Heart right ventricle (tissue), 16 donors: Measurements from ENCODE around the gene TAOK1. TPM values are rescaled to one million over a fixed set of nuclear protein-coding genes. Genes with fewer than 3 reads are reported as not detected.
"Not testable (repeated sequence)": the region's sequence is repeated elsewhere in the genome, so short reads cannot be mapped to it uniquely, and the experiment has no call there.

Source experiments
- ATAC-seq, 8 donors: fragments of 200-7000 bp; cut with Tn5 transposase; one replicate each; pipeline ENCODE4 v1.9.1; 2020; ENCODE audit warnings: mild to moderate bottlenecking in 8 of 8, moderate library complexity in 8 of 8, moderate number of reproducible peaks in 1 of 8
- DNase-seq, 2 donors: peaks; one replicate each; pipeline ENCODE4 v3.0.0-alpha.2; 2020
- H3K27ac ChIP-seq, 10 donors: fragments of 200-600 bp; sonication (generic) in 2 of 10; one replicate each; pipeline versions ENCODE4 v1.5.0 to v1.8.0; 2020 to 2022; ENCODE audit warnings: mild to moderate bottlenecking in 3 of 10
- H3K27me3 ChIP-seq, 7 donors: fragments of 200-600 bp; one replicate each; pipeline ENCODE4 v1.8.0; 2021 to 2022; ENCODE audit warnings: mild to moderate bottlenecking in 2 of 7
- H3K36me3 ChIP-seq, 9 donors: fragments of 200-600 bp; sonication (generic) in 1 of 9; one replicate each; pipeline versions ENCODE4 v1.5.0 to v1.8.0; 2020 to 2022; ENCODE audit warnings: mild to moderate bottlenecking in 2 of 9
- H3K4me1 ChIP-seq, 9 donors: fragments of 200-600 bp; sonication (generic) in 1 of 9; one replicate each; pipeline versions ENCODE4 v1.5.0 to v1.8.0; 2020 to 2022; ENCODE audit warnings: mild to moderate bottlenecking in 4 of 9
- H3K4me3 ChIP-seq, 10 donors: fragments of 200-600 bp; sonication (generic) in 2 of 10; one replicate each; pipeline versions ENCODE4 v1.5.0 to v1.8.0; 2020 to 2022; ENCODE audit warnings: mild to moderate bottlenecking in 7 of 10, moderate library complexity in 2 of 10
- H3K9me3 ChIP-seq, 11 donors: fragments of 200-600 bp in 10 of 11; sonication (generic) in 2 of 11; one replicate each; pipeline versions ENCODE4 v1.5.0 to v1.8.0; 2013 to 2022; ENCODE audit warnings: mild to moderate bottlenecking in 2 of 11, control low read depth in 1 of 11, moderate library complexity in 1 of 11
- WGBS, 2 donors: extraction: QIAGEN DNeasy Blood & Tissue Kit; methylation state at CpG; one replicate each; pipeline ENCODE4 v1.1.7; 2013; ENCODE audit warnings: inconsistent platforms in 1 of 2; 5-methylcytosine and 5-hydroxymethylcytosine counted together
- intact Hi-C, 10 donors: fragments of 100-400 bp; cut with DNase I; formaldehyde crosslinking; loops; one replicate each; pipeline versions ENCODE4 v1.11.1 to v1.14.2; 2022
- polyA plus RNA-seq, 2 donors: library from polyadenylated mRNA; stranded (reverse); fragments of 200-250 nt; gene quantifications; one replicate each; pipeline ENCODE4 v1.2.3, GENCODE V29; 2013
- total RNA-seq, 10 donors: library from RNA; stranded (reverse); fragmentation: NEBNext Ultra II Directional in 3 of 10; extraction: Animal tissue kit (Norgen Biotek cat#: 25700) in 3 of 10; gene quantifications; one replicate each; pipeline versions ENCODE4 v1.2.1 to v1.2.4, GENCODE V29; 2021 to 2023
- TF ChIP-seq, protein P1 (sequence below), 9 donors: fragments of 200-600 bp; sonication (generic) in 2 of 9; IDR thresholded peaks; one replicate each; pipeline versions ENCODE4 v1.5.0 to v1.8.0; 2021 to 2022; ENCODE audit warnings: antibody characterized with exemption in 9 of 9, mild to moderate bottlenecking in 5 of 9, moderate library complexity in 1 of 9
- donor health status: Arrhythmogenic right ventricular cardiomyopathy.
- donor health status: ischemic (EF 13 %, LVEDD 7.1; RV severe dilation, severe dysfunction).
- donor health status: healthy with polysubstance abuse.
- donor health status: DM: no; HTN: yes; CAD: no.
- donor health status: DM: no; HTN: no; CAD: no.
- donor health status: ischemic (EF 25% LVEDD 6.9; RV normal size, moderate dysfunction).
- donor health status: ischemic (EF 25% LVEDD 5.7; RV mildly dilated, moderate dysfunction).
- donor health status: healthy.
- donor health status: DM: yes; HTN: yes; CAD: no.
- donor health status: Ischemic cardiomyopathy.
- donor health status: ischemic (EF 35%, LVEDD 5.7; RV mildly dilated, moderate dysfunction).
- donor health status: nonischemic (EF 11% LVEDD 7.7; RV severe dilation, severe dysfunction).
- donor health status: DM: yes; HTN: yes; CAD: no.
- donor health status: PGD.
- donor health status: ischemic (EF 29% LVEDD 5.4; RV normal size, mild dysfunction).
- donor health status: nonischemic (EF 23%, LVEDD 6.1; RV moderate dilation, normal function).

TAOK1 gene
- total and polyA plus RNA-seq, 12 donors, result 6.4 to 86.9 (median 68.8) TPM

GRCh38 chr17:29557739-29558116 is 167.6 kb downstream of the TAOK1 start:
- no peak for DNase-seq
- Histone ChIP-seq H3K27me3 (no peaks in the 10 kb centered on the region), H3K9me3 (no peaks in the 10 kb centered on the region), H3K4me3 (no peak overlapping the region), H3K27ac (no peak overlapping the region), H3K4me1 (peaks cover 0 to 33% (median 12%) of the 10 kb centered on the region in 9 donors), H3K36me3 (peaks cover 0 to 9% (median 0%) of the 10 kb centered on the region in 9 donors)
- TF ChIP-seq, protein P1, sequence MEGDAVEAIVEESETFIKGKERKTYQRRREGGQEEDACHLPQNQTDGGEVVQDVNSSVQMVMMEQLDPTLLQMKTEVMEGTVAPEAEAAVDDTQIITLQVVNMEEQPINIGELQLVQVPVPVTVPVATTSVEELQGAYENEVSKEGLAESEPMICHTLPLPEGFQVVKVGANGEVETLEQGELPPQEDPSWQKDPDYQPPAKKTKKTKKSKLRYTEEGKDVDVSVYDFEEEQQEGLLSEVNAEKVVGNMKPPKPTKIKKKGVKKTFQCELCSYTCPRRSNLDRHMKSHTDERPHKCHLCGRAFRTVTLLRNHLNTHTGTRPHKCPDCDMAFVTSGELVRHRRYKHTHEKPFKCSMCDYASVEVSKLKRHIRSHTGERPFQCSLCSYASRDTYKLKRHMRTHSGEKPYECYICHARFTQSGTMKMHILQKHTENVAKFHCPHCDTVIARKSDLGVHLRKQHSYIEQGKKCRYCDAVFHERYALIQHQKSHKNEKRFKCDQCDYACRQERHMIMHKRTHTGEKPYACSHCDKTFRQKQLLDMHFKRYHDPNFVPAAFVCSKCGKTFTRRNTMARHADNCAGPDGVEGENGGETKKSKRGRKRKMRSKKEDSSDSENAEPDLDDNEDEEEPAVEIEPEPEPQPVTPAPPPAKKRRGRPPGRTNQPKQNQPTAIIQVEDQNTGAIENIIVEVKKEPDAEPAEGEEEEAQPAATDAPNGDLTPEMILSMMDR (IDR thresholded peaks at IDR 0.05), result no peak
- ATAC-seq, result no peak
- intact Hi-C loops, result no loop called here

DNA sequence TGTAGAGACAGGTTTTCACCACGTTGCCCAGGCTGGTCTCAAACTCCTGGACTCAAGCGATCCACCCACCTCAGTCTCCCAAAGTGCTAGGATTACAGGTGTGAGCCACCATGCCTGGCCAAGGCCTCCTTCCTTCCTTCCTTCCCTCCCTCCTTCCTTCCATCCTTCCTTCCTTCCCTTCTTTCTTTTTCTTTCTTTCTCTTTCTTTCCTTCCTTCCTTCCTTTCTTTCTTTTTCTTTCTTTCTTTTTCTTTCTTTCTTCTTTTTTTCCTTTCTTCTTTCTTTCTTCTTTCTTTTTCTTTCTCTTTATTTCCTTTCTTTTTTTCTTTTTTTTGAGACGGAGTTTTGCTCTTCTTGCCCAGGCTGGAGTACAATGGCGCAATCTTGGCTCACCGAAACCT is 168.0 kb downstream of the TAOK1 start:
- H3K27ac ChIP-seq, H3K27me3 ChIP-seq, ATAC-seq, DNase-seq, H3K4me3 ChIP-seq, intact Hi-C loops, H3K9me3 ChIP-seq, H3K36me3 ChIP-seq: not testable (repeated sequence)
- peaks cover 0 to 34% (median 12%) of the 10 kb centered on the region in 9 donors for H3K4me1 ChIP-seq
- 95 to 98% methylated on average over 5 of the region's 5 CpGs for WGBS, 2 donors

DNA sequence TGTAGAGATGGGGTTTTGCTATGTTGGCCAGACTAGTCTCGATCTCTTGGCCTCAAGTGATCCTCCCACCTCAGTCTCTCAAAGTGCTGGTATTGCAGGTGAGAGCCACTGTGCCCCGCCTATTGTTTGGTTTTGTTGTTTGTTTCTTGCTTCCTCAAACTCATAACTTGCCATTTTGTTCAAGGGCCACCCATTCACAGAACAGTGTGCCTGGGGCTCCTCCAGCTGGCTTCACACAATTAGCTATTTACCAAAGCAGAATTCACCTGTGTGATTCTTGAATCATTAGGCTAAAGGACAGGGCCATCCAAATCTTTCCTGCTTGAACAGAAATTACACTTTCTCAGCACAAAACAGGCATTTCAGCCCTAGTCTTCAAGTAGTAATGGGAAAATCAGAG is 169.5 kb downstream of the TAOK1 start:
- peak overlapping the region in 1 of 10 donors; percentile 73 for H3K27ac ChIP-seq
- TF ChIP-seq, protein P1 (IDR thresholded peaks at IDR 0.05), result no peak
- no peak for ATAC-seq
- H3K9me3 ChIP-seq, result no peaks in the 10 kb centered on the region
- H3K36me3 ChIP-seq, result peaks cover 0 to 9% (median 0%) of the 10 kb centered on the region in 9 donors
- H3K4me1 ChIP-seq, result peaks cover 0 to 36% (median 12%) of the 10 kb centered on the region in 9 donors
- H3K4me3 ChIP-seq, result no peak overlapping the region
- 96 to 97% methylated on average over 2 of the region's 2 CpGs for WGBS, 2 donors
- intact Hi-C loops, result loop anchor here in 1 of 10 donors (10.0 kb wide), 1 partner anchor 415 kb away; no protein-coding TSS in a partner anchor
- no peaks in the 10 kb centered on the region for H3K27me3 ChIP-seq
- no peak for DNase-seq

DNA sequence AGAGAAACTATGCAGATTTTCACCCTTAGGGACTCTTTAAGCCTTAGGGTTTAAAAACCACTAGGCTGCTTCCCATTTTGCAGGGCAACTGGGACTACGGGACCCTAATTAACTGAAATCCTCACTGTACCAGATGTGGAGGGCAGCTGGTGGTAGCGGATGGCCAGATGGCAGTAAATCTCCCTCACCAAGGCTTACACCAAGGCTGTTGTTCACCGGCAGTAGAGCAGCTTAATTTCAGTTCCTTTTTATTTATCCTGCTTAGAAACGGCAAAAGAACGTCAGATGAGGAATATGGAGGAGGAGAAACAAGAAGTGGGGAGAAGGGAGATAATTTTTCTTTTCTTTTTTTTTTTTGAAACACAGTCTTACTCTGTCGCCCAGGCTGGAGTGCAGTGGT is 170.2 kb downstream of the TAOK1 start:
- peak in 4 of 8 donors; percentile 6 to 57 (median 44) for ATAC-seq
- H3K9me3 ChIP-seq, result no peaks in the 10 kb centered on the region

More for the DNA sequence above, 170.2 kb downstream of the TAOK1 start:
- Histone ChIP-seq H3K27me3 (no peaks in the 10 kb centered on the region), H3K4me3 (peak overlapping the region in 1 of 10 donors; percentile 4), H3K27ac (peak overlapping the region in 2 of 10 donors; percentile 6 to 73), H3K36me3 (peaks cover 0 to 9% (median 0%) of the 10 kb centered on the region in 9 donors), H3K4me1 (peaks cover 0 to 43% (median 12%) of the 10 kb centered on the region in 9 donors)
- DNase-seq, result no peak
- intact Hi-C loops, result loop anchor here in 1 of 10 donors (10.0 kb wide), 1 partner anchor 416 kb away; no protein-coding TSS in a partner anchor
- TF ChIP-seq, protein P1 (IDR thresholded peaks at IDR 0.05), result no peak
- WGBS, 2 donors, result 90 to 91% methylated on average over 6 of the region's 6 CpGs
